Heart left ventricle (tissue), 13 donors: ENCODE measurements around the gene CETN3.

Source experiments
- CTCF ChIP-seq, 12 donors: fragments of 200-600 bp; sonication (generic) in 4 of 12; IDR thresholded peaks; one replicate each; pipeline versions ENCODE4 v1.5.0 to v1.8.0; 2018 to 2022; ENCODE audit warnings: antibody characterized with exemption in 12 of 12, mild to moderate bottlenecking in 5 of 12
- POLR2A ChIP-seq, 2 donors: fragments of 450-650 bp; IDR thresholded peaks; one replicate each; pipeline ENCODE4 v1.6.1; 2017; ENCODE audit warnings: antibody characterized with exemption in 2 of 2, mild to moderate bottlenecking in 2 of 2, moderate library complexity in 2 of 2
- donor health status: ischemic (EF 13 %, LVEDD 7.1; RV severe dilation, severe dysfunction).
- donor health status: DM: no; HTN: yes; CAD: no.
- donor health status: DM: no; HTN: no; CAD: no.
- donor health status: ischemic (EF 25% LVEDD 6.9; RV normal size, moderate dysfunction).
- donor health status: ischemic (EF 25% LVEDD 5.7; RV mildly dilated, moderate dysfunction).
- donor health status: ischemic (EF 35%, LVEDD 5.7; RV mildly dilated, moderate dysfunction).
- donor health status: nonischemic (EF 11% LVEDD 7.7; RV severe dilation, severe dysfunction).
- donor health status: DM: yes; HTN: yes; CAD: no.
- donor health status: PGD.
- donor health status: ischemic (EF 29% LVEDD 5.4; RV normal size, mild dysfunction).
- donor health status: nonischemic (EF 23%, LVEDD 6.1; RV moderate dilation, normal function).

- TF ChIP-seq CTCF (IDR thresholded peaks at IDR 0.05), result no peak
- TF ChIP-seq POLR2A (IDR thresholded peaks at IDR 0.05), result no peak
These were observed 19.2 kb downstream of the CETN3 start for GRCh38 chr5:90390326-90390725.
